NCI-H1436 treated with DMSO at 0.1 percent for 48 hours (cell line): ENCODE measurements around the gene DDX55.
"Not testable (repeated sequence)": the region's sequence is repeated elsewhere in the genome, so short reads cannot be mapped to it uniquely, and the experiment has no call there.

ENCODE experiments used
- DNase-seq: peaks from one replicate; lab custom pipeline; 2025; lab: John Stamatoyannopoulos, UW

DDX55 gene, protein sequence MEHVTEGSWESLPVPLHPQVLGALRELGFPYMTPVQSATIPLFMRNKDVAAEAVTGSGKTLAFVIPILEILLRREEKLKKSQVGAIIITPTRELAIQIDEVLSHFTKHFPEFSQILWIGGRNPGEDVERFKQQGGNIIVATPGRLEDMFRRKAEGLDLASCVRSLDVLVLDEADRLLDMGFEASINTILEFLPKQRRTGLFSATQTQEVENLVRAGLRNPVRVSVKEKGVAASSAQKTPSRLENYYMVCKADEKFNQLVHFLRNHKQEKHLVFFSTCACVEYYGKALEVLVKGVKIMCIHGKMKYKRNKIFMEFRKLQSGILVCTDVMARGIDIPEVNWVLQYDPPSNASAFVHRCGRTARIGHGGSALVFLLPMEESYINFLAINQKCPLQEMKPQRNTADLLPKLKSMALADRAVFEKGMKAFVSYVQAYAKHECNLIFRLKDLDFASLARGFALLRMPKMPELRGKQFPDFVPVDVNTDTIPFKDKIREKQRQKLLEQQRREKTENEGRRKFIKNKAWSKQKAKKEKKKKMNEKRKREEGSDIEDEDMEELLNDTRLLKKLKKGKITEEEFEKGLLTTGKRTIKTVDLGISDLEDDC

GRCh38 chr12:123601602-123602489 is at the start of gene DDX55:
TSS of gene DDX55 (plus strand) at chr12:123602099. CDS start at chr12:123602149, 50 bp downstream.
- DNase-seq, result no peak

DNA sequence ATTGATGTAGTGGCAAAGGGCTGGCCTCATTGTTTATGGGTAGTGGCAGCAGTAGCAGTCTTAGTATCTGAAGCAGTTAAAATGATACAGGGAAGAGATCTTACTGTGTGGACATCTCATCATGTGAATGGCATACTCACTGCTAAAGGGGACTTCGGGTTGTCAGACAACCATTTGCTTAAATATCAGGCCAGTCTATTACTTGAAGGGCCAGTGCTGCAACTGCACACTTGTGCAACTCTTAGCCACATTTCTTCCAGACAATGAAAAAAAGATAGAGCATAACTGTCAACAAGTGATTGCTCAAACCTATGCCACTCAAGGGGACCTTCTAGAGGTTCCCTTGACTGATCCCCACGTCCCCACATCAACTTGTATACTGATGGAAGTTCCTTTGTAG is 47.8 kb upstream of the DDX55 start:
- not testable (repeated sequence) for DNase-seq

DNA sequence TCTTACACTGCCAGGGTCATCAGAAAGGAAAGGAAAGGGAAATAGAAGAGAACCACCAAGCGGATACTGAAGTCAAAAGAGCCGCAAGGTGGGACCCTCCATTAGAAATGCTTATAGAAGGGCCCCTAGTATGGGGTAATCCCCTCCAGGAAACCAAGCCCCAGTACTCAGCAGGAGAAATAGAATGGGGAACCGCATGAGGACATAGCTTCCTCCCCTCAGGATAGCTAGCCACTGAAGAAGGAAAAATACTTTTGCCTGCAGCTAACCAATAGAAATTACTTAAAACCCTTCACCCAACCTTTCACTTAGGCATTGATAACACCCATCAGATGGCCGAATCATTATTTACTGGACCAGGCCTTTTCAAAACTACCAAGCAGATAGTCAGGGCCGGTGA is 47.1 kb upstream of the DDX55 start:
- DNase-seq, result not testable (repeated sequence)

- DNase-seq, result not testable (repeated sequence)
Observed at GRCh38 chr12:123558487-123558886, 43.4 kb upstream of the DDX55 start.

GRCh38 chr12:123559468-123559867 is 42.4 kb upstream of the DDX55 start:
- DNase-seq, result no peak

- no peak for DNase-seq
Observed at GRCh38 chr12:123571343-123571813, 30.5 kb upstream of the DDX55 start.

DNA sequence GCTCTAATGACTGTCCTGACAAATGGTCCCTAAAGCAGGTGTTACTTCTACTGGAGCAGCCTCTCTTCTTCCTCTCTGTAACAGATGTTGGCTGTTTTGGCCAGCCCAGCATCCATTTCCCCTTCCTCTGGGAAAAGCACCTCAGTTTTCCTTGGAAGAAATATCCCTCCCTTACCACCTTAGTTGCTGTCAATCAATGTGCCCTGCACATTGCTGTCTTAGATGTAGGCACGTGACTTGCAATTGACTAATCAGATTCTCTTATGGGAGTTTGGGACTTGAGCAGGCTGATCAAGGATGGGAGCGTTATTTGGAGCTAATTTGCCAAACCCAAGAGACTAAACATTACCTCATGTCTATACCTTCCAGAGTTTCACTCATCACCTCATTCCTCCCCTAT is 29.5 kb upstream of the DDX55 start:
- no peak for DNase-seq

DNA sequence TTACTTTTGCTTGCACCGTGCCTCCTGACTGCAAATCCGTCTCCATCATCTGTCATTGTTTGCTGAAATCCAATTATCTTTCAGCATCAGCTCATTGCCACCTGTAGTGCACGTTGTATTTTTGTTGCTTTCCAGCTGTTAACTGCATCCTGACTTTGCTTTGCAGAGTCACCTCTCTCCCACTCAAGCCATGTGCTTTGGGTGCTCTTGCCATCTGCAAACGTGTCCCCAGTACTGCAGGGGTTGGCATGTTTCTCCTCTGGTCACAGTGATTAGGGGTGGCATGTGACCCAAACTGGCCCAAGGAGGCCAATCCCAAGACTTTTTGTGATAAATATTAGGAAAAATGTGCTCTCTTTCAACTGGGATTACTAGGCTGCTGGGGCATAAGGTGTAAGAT is 28.0 kb upstream of the DDX55 start:
- DNase-seq, result no peak

- no peak for DNase-seq
Observed at GRCh38 chr12:123576611-123577010, 25.3 kb upstream of the DDX55 start.

- no peak for DNase-seq
Observed at GRCh38 chr12:123578243-123578642, 23.7 kb upstream of the DDX55 start.

- not testable (repeated sequence) for DNase-seq
Observed at GRCh38 chr12:123578829-123579228, 23.1 kb upstream of the DDX55 start.

- DNase-seq, result no peak
Observed at GRCh38 chr12:123580772-123581171, 21.1 kb upstream of the DDX55 start.

DNA sequence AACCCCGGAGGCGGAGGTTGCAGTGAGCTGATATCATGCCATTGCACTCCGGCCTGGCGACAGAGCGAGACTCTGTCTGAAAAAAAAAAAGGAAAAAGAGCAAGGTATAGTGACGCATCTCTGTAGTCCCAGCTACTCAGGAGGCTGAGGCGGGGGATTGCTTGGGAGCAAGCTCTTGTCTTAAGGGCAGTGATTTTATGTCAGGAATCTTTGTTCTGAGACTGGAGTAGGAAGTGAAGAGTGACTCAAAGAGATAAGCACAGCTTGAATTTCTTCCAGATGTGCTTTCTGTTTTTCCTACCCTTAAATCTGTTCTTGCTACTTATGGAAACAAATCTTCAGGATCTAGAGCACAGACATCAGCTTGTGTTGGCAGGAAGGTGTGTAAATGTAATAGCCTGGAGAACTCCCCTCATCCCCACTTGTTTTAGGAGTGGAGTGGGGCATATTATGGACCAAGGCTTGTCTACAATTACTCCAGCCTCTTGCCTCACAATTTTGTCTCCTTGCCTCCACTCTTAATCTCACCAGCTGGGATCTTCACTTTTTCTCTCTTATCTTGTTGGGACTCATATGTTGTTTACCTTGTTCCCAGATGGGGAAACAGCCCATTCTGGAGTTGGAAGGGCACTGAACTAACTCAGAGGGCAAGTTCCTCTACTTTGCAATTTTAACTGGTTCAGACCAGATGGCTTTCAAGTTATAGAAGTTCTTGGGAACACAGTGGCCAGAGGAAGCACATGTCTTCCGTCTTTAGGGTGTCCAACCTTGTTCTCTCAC is 10.0 kb upstream of the DDX55 start:
- DNase-seq, result no peak

- DNase-seq, result no peak
Observed at GRCh38 chr12:123595729-123596128, 6.2 kb upstream of the DDX55 start.

DNA sequence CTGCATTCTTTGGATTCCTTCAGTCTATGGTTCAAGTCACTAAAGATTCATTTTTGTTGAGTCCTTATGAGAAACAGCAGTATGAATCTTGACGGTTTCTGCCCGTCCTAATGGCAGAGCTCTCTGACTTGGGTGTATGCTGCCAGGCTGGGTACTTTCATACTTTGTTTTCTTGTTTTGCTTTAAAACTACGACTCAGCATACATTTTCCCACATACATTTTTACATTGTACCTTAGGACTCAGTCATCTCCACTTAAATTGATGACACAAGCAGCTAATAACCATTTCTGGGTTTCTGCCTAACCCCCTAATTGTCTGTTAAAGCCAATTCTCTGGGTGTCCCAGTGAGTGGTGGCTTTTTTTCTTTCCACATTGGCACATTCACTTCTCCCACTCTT is 4.8 kb upstream of the DDX55 start:
- no peak for DNase-seq

DNA sequence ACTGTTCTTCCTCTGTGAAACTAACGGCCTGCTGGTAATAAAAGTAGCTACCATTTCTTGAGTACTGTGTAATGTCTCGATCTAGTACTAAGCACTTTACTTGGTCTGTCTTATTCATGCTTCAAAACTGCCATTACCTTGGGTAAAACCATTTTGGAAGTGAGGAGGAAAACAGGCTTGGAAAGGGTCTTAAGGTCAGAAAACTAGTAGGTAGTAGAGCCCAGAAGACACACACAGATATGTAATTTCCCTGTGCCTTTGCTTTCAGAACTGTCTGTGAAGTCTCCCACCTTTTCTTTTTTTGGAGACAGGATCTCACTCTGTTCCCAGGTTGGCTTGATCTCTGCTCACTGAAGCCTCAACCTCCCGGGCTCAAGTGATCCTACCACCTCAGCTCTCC is 3.4 kb upstream of the DDX55 start:
- no peak for DNase-seq

DNA sequence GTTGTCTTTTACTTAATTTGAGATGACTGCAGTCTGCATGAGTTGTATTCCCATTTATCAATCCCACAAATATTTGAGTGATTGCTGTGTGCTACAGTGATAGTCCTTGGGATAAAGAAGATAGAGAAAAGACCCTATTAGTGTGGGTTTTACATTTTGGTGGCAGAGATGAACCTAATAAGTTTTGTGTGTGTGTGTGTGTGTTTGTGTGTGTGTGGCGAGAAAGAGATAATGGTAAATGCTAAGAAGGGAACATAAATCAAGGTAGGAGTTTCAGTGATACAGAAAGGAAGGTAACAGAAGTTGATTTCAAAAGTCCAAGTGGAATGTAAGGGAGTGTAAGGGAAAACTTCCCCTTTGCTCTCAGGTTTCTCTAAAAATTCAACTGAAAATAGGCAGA is 2.6 kb upstream of the DDX55 start:
- no peak for DNase-seq

- DNase-seq, result no peak
Observed at GRCh38 chr12:123599721-123600120, 2.2 kb upstream of the DDX55 start.

GRCh38 chr12:123602651-123603195 is 824 bp downstream of the DDX55 start:
- no peak for DNase-seq

GRCh38 chr12:123603495-123603894 is 1.6 kb downstream of the DDX55 start:
- not testable (repeated sequence) for DNase-seq

DNA sequence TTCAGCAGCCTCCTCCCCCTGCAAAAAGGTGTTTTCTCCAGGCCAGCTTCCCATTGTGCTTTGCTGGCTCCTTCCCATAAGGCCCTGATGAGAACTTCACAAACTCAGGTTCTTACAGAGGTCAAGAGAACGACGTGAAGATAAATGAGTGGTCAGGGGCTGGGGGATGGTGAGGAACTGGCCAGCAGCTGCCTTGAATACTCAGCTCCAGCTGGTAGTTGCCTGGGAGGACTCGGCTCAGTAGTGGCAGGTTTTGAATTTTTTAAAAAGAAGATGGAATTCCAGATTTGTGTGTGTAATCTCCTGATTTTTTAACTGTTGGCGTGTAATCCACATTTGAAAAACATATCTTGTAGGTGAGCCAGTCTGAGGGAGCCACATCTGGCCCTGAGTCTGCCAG is 5.9 kb downstream of the DDX55 start:
- DNase-seq, result no peak
